Measurements from ENCODE around the gene SLC7A10. TPM values are rescaled to one million over a fixed set of nuclear protein-coding genes. Genes with fewer than 3 reads are reported as not detected.

The SLC7A10 gene
- not detected for total RNA-seq

DNA sequence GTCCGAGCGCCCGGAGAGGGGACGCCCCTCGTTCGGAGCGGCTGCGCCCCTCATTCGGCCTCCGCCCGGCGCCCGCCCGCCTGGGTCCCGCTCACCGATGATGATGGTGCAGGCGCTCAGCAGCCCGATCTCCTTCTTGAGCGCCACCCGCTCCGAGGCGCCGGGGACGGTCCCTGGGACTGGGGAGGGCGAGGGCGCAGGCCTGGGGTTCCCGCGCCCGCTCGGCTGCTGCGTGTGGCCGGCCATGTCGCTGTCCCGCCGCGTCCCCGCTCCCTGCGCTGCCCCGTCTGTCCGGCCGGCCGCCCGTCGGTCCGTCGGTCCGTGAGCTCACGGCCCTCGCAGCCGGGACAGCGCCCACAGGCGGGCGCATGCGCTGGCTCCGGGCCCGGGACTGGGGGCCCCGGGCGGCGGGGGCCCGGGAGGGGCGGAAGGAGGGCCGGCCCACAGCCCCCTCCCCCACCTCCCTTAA lies at the start of gene SLC7A10:
Gene SLC7A10, minus strand, starts transcription at position 393 of the 469 bp plus-strand sequence. Its CDS starts 147 bp downstream, at position 246.
- DNase-seq (ENCODE audit: low spot score), result no peak

DNA sequence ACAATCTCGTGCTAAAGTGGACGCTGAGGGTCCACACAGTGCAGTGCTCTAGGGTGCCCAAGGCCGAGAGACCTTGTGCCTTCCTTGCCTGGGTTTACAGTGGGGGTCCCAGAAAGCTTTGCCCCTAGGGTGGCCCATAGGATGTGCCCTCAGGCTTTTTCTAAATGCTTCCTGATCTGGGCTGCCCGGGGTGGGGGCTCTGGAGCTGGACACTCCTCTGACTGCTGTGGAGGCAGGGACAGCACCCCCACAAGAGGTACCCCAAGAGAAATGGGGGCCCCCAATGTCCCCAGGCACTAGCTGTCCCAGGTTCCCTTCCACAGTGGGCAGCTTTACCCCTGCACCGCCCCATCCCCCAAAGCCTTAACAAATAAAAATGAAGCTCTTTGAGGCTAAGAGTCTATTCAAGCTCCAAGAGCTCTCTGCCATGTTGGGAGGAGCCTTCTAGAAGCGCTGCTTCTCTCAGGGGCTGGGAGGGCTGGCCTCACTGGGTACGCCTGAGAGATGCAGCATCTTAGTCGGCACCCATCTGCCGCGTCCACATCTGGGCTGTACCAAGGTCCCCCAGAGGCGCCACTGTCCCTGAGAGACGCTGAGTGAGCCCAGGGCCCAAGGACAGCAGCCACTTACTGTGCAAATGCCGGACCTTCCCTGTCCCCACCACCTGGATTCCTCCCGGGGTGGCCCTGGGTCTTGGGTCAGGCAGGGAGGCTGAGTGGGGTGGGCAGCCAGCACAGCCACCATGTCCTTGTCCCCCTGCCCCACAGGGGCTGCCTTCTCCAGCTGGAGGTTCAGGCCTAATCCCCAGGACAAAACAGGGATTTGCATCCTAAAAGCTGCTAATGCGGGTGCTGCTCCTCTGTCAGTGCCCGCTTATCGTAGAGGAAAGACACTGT lies 49.3 kb upstream of the SLC7A10 start:
- DNase-seq (ENCODE audit: low spot score), result no peak
- ATAC-seq, result no peak

More for the DNA sequence above, at the start of gene SLC7A10:
- peak; percentile 34 for ATAC-seq

DNA sequence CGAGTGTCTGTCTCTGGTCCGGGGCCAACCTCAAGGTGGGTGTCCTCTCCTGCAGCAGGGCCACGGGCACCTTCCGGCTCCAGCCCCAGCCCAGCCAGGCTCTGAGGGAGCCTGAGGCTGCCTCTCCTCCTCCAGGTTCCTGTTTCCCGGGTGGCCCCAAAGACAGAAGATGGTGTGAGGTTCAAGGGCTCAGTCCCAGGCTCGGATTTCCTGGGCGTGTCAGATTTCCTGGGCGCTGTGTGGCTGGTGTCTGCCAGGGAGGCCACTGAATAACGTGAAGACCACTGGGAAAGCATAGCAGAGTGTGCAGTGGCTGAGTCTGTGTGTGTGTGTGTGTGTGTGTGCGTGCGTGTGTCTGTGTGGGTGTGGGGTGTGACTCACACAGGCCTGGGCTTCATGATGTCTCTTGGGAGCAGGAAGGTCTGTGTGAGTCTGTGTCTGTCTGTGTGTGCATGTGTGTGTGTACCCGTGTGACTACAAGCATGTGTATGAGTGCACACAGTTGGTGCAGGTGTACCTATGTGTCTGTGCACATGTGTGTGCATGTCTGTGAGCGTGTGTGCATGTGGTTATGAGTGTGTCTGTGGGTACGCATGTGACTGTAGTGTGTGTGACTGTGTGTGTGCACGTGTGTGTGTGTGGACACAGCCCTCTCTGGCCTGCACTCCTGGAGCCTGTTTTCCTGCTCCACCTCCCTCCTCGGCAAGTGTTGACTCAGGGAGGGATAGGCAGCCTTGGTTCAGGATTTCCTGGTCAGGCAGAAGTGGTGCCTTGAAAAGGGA lies 48.4 kb upstream of the SLC7A10 start:
- ATAC-seq (peak; percentile 44), DNase-seq (ENCODE audit: low spot score) (peak; percentile 77)

DNA sequence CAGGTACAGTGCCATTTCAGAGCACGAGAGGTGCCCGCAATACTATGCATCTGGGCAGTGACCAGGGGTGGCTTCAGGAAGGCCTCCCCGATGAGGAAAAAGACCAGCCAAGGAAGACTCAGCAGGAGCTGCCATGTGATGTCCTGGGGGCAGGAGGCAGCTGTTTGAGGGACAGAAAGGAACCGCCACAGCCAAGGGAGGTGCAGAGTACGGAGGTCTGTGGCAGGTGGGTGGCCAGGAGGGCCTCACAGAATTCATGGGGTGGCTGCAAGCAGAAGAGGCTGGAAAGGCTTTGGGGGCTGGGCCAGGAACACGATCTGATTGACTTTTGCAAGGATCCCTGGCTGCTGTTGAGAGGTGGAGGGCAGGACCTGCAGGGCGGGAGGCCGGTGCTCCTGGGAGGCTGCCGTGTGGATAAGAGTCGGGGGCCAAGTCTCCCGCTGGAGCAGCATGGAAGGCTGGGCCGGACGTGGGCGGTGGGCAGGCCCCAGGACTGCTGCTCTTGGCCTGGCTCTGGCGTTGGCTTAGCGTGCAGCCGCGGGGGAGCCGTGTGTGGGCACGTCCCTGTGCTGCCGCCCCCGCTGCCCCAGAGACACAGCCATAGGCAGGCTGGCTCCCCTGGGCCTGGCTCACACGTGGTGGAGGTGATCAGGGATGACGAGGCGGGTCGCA lies 47.6 kb upstream of the SLC7A10 start:
- peak; percentile 27 for ATAC-seq
- DNase-seq (ENCODE audit: low spot score), result peak; percentile 69

- DNase-seq (ENCODE audit: low spot score) (no peak), ATAC-seq (no peak)
Measured at GRCh38 chr19:33271246-33272021, 45.8 kb upstream of the SLC7A10 start.

DNA sequence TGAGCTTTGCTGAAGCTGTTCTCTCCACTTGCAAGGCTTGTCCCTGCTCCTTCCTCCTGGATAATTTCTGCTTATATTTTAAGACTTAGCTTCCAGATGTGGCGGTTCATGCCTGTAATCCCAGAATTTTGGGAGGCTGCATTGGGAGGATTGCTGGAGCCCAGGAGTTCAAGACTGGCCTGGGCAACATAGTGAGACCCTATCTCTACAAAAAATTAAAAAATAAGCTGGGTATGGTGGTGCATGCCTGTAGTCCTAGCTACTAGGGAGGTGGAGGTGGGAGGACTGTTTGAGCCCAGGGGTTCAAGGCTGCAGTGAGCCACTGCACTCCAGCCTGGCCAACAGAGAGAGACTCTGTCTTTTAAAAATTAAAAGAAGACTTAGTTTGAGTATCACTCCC lies 45.1 kb upstream of the SLC7A10 start:
- no peak for DNase-seq (ENCODE audit: low spot score)
- ATAC-seq, result no peak

GRCh38 chr19:33269016-33269415 lies 43.4 kb upstream of the SLC7A10 start:
- no peak for ATAC-seq
- no peak for DNase-seq (ENCODE audit: low spot score)

DNA sequence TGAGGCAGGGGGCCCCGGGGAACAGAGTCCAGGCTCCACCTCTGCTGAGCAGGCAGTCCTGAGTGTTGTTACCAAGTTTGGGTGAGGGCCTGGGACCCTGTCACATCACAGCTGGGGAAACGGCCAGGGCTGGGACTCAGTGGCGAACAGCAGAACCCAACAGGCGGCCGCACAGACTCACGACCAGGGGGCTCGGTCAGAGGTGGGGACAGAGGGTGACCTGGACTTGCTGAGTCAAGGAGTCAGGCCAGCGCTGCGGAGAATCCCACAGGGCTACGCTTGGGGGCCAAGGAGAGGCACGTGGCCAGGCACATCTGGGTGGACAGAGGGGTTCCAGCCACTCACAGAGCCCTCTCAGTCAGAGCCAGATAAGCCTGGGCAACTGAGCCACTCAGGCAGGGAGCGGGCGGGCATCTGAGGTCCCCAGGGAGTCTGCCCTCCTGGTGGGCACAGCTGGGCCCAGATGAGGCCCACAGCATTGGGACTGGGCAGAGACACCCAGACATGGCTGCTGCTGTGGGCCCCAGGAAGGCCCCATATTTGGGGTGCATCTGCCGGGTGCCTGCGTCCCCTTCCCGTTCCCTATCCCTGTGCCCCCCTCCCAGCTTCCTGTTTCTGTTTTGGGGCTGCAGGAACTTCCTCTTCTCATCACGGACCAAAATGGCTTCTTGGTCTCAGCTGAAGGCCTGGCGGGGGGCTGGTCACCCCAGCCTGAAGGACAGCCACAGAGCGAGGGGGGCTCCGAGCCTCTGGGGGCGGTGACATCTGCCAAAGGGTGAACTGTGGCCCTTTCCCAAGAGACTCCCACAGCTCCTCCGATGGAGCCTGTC lies 42.7 kb upstream of the SLC7A10 start:
- ATAC-seq (no peak), DNase-seq (ENCODE audit: low spot score) (no peak)

DNA sequence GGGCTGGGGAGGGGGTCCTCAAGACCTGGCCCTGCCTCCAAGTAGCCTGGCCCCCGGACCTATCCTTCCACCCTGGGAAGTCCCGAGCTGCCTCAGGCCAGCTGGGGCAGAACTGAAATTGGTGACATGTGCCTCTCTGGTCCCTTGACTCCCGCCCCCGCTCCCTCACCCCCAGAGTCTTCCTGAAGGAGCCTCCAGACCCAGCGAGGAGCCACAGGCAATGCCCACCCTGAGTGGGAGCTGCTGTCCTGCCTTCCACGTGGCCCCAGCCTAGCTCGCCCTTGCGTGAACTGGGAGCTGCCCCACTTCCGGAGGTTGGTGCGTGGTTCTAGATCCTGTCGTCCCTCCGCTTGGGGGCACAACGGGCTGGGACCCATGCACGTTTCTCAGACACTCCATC lies 42.1 kb upstream of the SLC7A10 start:
- DNase-seq (ENCODE audit: low spot score), result no peak
- ATAC-seq, result peak; percentile 10

DNA sequence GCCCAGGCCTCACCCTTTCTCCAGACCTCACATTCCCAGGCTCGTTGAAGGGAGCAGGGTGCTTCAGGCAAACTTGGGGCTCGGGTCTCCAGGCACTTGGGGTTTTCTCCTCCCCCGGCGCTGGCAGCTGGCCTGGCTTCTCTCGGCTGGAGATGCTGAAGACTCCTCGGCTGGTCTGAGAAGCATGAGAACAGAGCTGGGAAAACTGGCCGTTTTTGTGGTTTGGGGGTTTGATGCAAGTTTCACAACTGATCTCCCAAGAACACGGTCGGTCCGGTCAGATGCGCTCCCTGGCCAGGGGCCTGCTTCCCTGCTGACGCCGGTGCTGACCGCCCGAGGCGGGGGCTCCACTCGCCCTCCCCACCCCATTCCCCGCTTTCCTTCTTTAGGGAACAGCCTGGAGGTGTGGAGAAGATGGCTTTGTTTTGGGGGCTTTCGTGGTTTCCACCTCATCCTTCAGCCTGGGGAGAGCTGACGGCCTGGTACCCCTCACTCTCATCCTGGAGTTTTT lies 41.4 kb upstream of the SLC7A10 start:
- ATAC-seq (no peak), DNase-seq (ENCODE audit: low spot score) (no peak)

GRCh38 chr19:33264881-33265445 lies 39.3 kb upstream of the SLC7A10 start:
- ATAC-seq, result no peak
- no peak for DNase-seq (ENCODE audit: low spot score)

GRCh38 chr19:33263325-33264023 lies 37.8 kb upstream of the SLC7A10 start:
- no peak for ATAC-seq
- no peak for DNase-seq (ENCODE audit: low spot score)

GRCh38 chr19:33261511-33262189 lies 36.0 kb upstream of the SLC7A10 start:
- no peak for DNase-seq (ENCODE audit: low spot score)
- peak; percentile 46 for ATAC-seq

- DNase-seq (ENCODE audit: low spot score), result no peak
- peak; percentile 47 for ATAC-seq
Measured at GRCh38 chr19:33260628-33261418, 35.2 kb upstream of the SLC7A10 start.

- DNase-seq (ENCODE audit: low spot score), result no peak
- ATAC-seq, result no peak
Measured at GRCh38 chr19:33259539-33259938, 33.9 kb upstream of the SLC7A10 start.

- ATAC-seq, result no peak
- DNase-seq (ENCODE audit: low spot score), result no peak
Measured at GRCh38 chr19:33257828-33258227, 32.2 kb upstream of the SLC7A10 start.

- no peak for ATAC-seq
- DNase-seq (ENCODE audit: low spot score), result no peak
Measured at GRCh38 chr19:33256261-33256660, 30.6 kb upstream of the SLC7A10 start.

All from left lobe of liver (tissue), 2 donors.